Gastroesophageal sphincter (tissue), 4 donors: ENCODE results near the gene GPR26. TPM values are rescaled to one million over a fixed set of nuclear protein-coding genes. Genes with fewer than 3 reads are reported as not detected.

Source experiments
- ATAC-seq: fragments of 150-250 bp; one replicate; pipeline ENCODE4 v1.9.1; 2016; ENCODE audit warnings: mild to moderate bottlenecking, moderate library complexity
- H3K27ac ChIP-seq, 4 donors: fragments of 200-600 bp; sonication (generic) in 3 of 4; 1 replicate in 3 of 4; 2 replicates in 1 of 4; pipeline ENCODE4 v1.5.1; 2016 to 2019
- H3K27me3 ChIP-seq: fragments of 200-600 bp; sonication (generic); one replicate; pipeline ENCODE4 v1.5.1; 2019
- H3K36me3 ChIP-seq, 2 donors: fragments of 200-600 bp; sonication (generic); one replicate each; pipeline ENCODE4 v1.5.1; 2019; ENCODE audit warnings: control low read depth in 1 of 2
- H3K4me1 ChIP-seq, 3 donors: fragments of 200-600 bp; sonication (generic); 1 replicate in 2 of 3; 2 replicates in 1 of 3; pipeline ENCODE4 v1.5.1; 2016 to 2019; ENCODE audit warnings: control low read depth in 2 of 3
- H3K4me3 ChIP-seq, 2 donors: fragments of 200-600 bp; sonication (generic); one replicate each; pipeline ENCODE4 v1.5.1; 2019; ENCODE audit warnings: mild to moderate bottlenecking in 1 of 2, moderate library complexity in 1 of 2
- H3K9me3 ChIP-seq, 3 donors: fragments of 200-600 bp; sonication (generic); one replicate each; pipeline ENCODE4 v1.5.1; 2017 to 2019; ENCODE audit warnings: control low read depth in 2 of 3
- EP300 ChIP-seq: sonication (generic); formaldehyde crosslinking; IDR thresholded peaks from one replicate; pipeline ENCODE4 v1.6.1; 2017; ENCODE audit warnings: antibody characterized with exemption, mild to moderate bottlenecking
- POLR2A ChIP-seq, 2 donors: fragments of 450-650 bp; IDR thresholded peaks; one replicate each; pipeline ENCODE4 v1.6.1; 2017; ENCODE audit warnings: antibody characterized with exemption in 2 of 2, mild to moderate bottlenecking in 2 of 2, moderate library complexity in 1 of 2
- POLR2AphosphoS5 ChIP-seq: sonication (generic); formaldehyde crosslinking; IDR thresholded peaks from one replicate; pipeline ENCODE4 v1.6.1; 2017; ENCODE audit warnings: antibody characterized with exemption
- WGBS, 2 donors: methylation state at CpG; one replicate each; pipeline ENCODE4 v1.1.5; 2018; ENCODE audit warnings: low coverage in 1 of 2; 5-methylcytosine and 5-hydroxymethylcytosine counted together
- total RNA-seq, 4 donors: library from RNA; depleted of rRNA; stranded (reverse); fragments of >200 nt; gene quantifications; one replicate each; pipeline ENCODE4 v1.1.0, GENCODE V29; 2016
- TF ChIP-seq, protein P1 (sequence below), 4 experiments: fragments of 200-600 bp in 2 of 4; fragments of 450-650 bp in 2 of 4; sonication (generic) in 1 of 4; IDR thresholded peaks; one replicate each; pipeline ENCODE4 v1.5.1; 2017 to 2019; ENCODE audit warnings: antibody characterized with exemption in 4 of 4, mild to moderate bottlenecking in 2 of 4, moderate library complexity in 2 of 4

The GPR26 gene
- total RNA-seq, 4 donors from 2014 or later: 0.02 TPM; not detected in 3

DNA sequence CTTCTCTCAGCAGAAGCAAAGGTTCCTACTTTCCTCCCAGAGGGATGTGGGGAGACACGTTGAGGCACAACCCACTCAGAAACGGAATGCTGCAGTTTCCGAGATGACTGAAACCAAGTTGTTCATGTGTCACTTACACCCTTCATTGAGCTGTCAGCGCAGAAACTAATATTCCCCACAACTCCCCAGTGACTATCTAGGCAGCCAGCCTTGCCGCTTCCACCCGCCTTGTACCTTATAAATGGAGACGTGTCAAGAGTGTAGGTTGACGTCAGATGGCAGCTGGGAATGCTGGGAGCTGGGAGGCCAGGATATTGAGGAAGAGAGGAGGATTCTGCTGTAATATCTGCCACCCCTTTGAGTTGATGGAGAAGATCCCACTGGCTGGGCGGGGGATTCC lies 15.1 kb downstream of the GPR26 start:
- TF ChIP-seq, protein P1, sequence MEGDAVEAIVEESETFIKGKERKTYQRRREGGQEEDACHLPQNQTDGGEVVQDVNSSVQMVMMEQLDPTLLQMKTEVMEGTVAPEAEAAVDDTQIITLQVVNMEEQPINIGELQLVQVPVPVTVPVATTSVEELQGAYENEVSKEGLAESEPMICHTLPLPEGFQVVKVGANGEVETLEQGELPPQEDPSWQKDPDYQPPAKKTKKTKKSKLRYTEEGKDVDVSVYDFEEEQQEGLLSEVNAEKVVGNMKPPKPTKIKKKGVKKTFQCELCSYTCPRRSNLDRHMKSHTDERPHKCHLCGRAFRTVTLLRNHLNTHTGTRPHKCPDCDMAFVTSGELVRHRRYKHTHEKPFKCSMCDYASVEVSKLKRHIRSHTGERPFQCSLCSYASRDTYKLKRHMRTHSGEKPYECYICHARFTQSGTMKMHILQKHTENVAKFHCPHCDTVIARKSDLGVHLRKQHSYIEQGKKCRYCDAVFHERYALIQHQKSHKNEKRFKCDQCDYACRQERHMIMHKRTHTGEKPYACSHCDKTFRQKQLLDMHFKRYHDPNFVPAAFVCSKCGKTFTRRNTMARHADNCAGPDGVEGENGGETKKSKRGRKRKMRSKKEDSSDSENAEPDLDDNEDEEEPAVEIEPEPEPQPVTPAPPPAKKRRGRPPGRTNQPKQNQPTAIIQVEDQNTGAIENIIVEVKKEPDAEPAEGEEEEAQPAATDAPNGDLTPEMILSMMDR (IDR thresholded peaks at IDR 0.05): no peak
- TF ChIP-seq EP300 (no peak), POLR2AphosphoS5 (no peak), POLR2A (IDR thresholded peaks at IDR 0.05) (no peak)
- H3K27ac ChIP-seq: no peak overlapping the region
- no peaks in the 10 kb centered on the region for H3K36me3 ChIP-seq
- WGBS, 2 donors: 82 to 84% methylated on average over 6 to 9 of the region's 9 CpGs
- no peak overlapping the region for H3K4me3 ChIP-seq
- no peaks in the 10 kb centered on the region for H3K9me3 ChIP-seq
- H3K27me3 ChIP-seq: peaks cover 24% of the 10 kb centered on the region
- no peak for ATAC-seq
- H3K4me1 ChIP-seq: no peaks in the 10 kb centered on the region

DNA sequence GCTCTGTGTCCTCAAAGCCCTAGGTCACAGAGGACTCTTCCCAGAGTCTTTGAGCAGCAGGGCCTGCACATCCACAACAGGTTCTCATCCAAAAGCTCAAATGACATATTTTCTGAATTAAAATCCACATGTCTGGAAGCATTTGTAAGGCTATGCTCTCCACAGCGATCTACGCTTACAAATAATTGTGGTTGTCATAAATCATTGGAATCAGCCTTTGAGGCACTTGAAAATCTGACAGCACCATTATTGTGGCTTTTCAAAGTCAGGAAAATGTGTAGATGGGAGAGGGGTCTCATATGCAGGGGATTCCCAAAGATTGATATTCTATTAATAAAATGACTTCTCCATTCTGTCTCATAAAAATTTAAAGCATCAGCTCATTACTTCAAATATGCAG lies 16.3 kb downstream of the GPR26 start:
- Histone ChIP-seq H3K27ac (no peak overlapping the region), H3K36me3 (no peaks in the 10 kb centered on the region), H3K4me3 (no peak overlapping the region), H3K4me1 (no peaks in the 10 kb centered on the region), H3K9me3 (no peaks in the 10 kb centered on the region), H3K27me3 (peaks cover 20% of the 10 kb centered on the region)
- 89 to 95% methylated on average over 2 of the region's 2 CpGs for WGBS, 2 donors
- TF ChIP-seq POLR2AphosphoS5: no peak
- no peak for TF ChIP-seq EP300
- TF ChIP-seq POLR2A (IDR thresholded peaks at IDR 0.05): no peak
- TF ChIP-seq, protein P1 (IDR thresholded peaks at IDR 0.05): no peak
- ATAC-seq: no peak

DNA sequence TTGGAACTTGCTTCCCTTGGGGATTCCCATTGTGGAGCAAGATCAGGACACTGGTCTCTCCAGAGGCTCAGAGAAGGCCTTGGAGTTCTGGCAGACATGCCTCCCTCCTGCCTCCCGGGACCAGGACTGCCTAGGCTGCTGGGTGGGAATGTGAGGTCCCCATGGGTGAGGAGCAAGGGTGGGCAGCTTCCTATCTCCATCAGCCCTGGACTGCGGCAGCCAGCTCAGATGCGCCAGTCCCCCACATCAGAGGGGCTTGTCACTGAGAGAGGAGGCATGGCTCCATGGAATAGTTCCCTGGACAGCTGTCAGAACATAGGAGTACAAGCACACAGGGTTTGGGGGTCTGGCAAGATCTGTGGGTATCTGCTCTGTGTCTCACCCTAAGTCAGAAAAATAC lies 17.3 kb downstream of the GPR26 start:
- no peaks in the 10 kb centered on the region for H3K36me3 ChIP-seq
- TF ChIP-seq EP300 (no peak), POLR2AphosphoS5 (no peak), POLR2A (IDR thresholded peaks at IDR 0.05) (no peak)
- H3K4me1 ChIP-seq: no peaks in the 10 kb centered on the region
- no peaks in the 10 kb centered on the region for H3K9me3 ChIP-seq
- peaks cover 18% of the 10 kb centered on the region for H3K27me3 ChIP-seq
- no peak overlapping the region for H3K4me3 ChIP-seq
- no peak for ATAC-seq
- no CpG with 5 or more reads among the region's 3 CpGs for WGBS, 2 donors
- no peak overlapping the region for H3K27ac ChIP-seq

DNA sequence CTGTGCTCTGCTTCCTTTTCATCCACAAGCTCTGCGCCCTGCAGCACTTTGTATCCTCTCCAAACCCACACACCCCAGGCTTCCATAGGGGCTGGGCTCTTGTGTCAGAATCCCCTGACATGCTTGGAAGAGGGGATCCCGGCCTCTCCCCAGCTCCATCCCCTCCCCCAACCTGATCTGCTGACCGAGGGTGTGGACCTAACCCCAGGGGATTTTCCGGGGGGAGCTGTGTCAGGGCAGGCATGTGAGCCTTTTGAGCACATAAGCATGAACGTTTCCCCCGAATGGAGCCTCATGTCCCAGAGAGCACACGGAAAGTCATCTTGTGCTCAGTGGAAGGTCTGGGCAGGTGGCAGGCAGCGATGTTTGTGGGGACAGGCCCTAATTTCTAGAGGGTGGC lies 17.7 kb downstream of the GPR26 start:
- Histone ChIP-seq H3K36me3 (no peaks in the 10 kb centered on the region), H3K27ac (no peak overlapping the region), H3K4me3 (no peak overlapping the region), H3K4me1 (no peaks in the 10 kb centered on the region), H3K27me3 (peaks cover 13% of the 10 kb centered on the region), H3K9me3 (no peaks in the 10 kb centered on the region)
- no peak for ATAC-seq
- 40% methylated on average over 1 of the region's 8 CpGs; no CpG with 5 or more reads in 1 of the 2 donors for WGBS, 2 donors
- TF ChIP-seq, protein P1 (IDR thresholded peaks at IDR 0.05): no peak
- TF ChIP-seq POLR2AphosphoS5 (no peak), EP300 (no peak), POLR2A (IDR thresholded peaks at IDR 0.05) (no peak)

DNA sequence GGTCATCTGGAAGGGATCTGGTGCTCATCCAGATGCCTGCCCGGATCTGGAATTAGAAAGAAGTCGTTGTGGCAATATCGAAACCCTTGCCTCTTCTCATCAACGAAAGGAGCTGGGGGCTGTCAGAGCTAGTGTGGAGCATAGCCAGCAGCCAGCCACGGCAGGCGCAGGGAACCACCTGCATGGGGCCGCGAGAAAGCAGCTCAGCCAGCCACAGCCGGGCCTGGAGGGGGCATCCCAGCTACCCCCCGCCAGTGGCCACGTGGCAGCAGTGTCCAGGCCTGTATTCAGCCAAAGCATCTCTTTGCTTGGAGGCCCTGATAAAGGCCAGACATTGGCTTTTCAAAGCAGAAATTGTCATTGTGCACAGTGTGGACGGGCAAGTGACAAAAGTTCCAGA lies 19.1 kb downstream of the GPR26 start:
- 61 to 70% methylated on average over 3 to 6 of the region's 12 CpGs for WGBS, 2 donors

More for the DNA sequence above, 19.1 kb downstream of the GPR26 start:
- ATAC-seq: no peak
- Histone ChIP-seq H3K4me1 (no peaks in the 10 kb centered on the region), H3K27me3 (peaks cover 6% of the 10 kb centered on the region), H3K36me3 (no peaks in the 10 kb centered on the region), H3K27ac (no peak overlapping the region), H3K9me3 (no peaks in the 10 kb centered on the region), H3K4me3 (no peak overlapping the region)
- TF ChIP-seq, protein P1 (IDR thresholded peaks at IDR 0.05): no peak
- TF ChIP-seq EP300 (no peak), POLR2A (IDR thresholded peaks at IDR 0.05) (no peak), POLR2AphosphoS5 (no peak)
